ENCODE measurements around the gene ANAPC1.
"Not testable (repeated sequence)": the region's sequence is repeated elsewhere in the genome, so short reads cannot be mapped to it uniquely, and the experiment has no call there.

DNA sequence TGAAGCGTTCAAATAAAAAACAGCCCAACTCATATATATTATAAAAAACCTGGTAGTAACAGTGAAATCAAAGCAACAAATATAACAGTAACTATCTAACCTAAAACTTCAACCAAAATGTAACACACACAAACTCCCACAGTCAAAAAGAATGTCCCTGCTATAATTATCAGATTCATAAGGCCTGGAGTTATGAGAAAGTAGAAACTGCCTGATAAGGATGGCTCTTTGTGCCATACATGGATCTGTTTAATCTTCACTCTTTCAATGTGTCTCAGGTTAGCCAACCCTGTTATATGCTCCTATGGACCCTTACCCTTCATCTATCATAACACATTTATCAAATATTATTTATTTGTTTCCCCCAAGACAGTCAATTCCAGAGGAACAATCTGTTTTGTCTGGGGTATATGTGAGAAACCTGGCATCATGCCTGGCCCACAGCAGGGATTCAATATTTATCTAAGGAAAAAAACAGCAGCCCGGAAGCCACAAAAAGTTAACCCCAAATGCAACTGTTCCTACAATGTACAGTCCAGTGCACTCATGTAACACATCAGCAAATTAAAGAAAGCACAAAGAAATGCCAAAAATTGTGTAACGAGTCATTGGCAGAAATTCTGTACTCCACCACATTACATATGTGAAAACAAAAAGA is 44.2 kb downstream of the ANAPC1 start:
- not testable (repeated sequence) for TF ChIP-seq CHD2 (IDR thresholded peaks at IDR 0.05; ENCODE audit: low read length, partially characterized antibody); KDM1A (IDR thresholded peaks at IDR 0.05; ENCODE audit: low read depth); EHF (CRISPR knock-in tag; IDR thresholded peaks at IDR 0.05); RCOR1 (IDR thresholded peaks at IDR 0.05; ENCODE audit: low read depth, low read length); MYC (IDR thresholded peaks at IDR 0.05; ENCODE audit: borderline replicate concordance, low read length); POLR2A (IDR thresholded peaks at IDR 0.05; ENCODE audit: low read length); EP300 (IDR thresholded peaks at IDR 0.05)
- TF ChIP-seq, protein P1, sequence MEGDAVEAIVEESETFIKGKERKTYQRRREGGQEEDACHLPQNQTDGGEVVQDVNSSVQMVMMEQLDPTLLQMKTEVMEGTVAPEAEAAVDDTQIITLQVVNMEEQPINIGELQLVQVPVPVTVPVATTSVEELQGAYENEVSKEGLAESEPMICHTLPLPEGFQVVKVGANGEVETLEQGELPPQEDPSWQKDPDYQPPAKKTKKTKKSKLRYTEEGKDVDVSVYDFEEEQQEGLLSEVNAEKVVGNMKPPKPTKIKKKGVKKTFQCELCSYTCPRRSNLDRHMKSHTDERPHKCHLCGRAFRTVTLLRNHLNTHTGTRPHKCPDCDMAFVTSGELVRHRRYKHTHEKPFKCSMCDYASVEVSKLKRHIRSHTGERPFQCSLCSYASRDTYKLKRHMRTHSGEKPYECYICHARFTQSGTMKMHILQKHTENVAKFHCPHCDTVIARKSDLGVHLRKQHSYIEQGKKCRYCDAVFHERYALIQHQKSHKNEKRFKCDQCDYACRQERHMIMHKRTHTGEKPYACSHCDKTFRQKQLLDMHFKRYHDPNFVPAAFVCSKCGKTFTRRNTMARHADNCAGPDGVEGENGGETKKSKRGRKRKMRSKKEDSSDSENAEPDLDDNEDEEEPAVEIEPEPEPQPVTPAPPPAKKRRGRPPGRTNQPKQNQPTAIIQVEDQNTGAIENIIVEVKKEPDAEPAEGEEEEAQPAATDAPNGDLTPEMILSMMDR (IDR thresholded peaks at IDR 0.05), result not testable (repeated sequence)

Measured in A549 (cell line).